HepG2 (cell line): ENCODE results near the gene ANKRD2. TPM values are rescaled to one million over a fixed set of nuclear protein-coding genes. Genes with fewer than 3 reads are reported as not detected.

Source experiments
- ARID3A ChIP-seq: IDR thresholded peaks from 2 replicates; pipeline ENCODE4 v1.6.1; 2012; ENCODE audit warnings: low read depth, low read length, improper control_type of control experiment
- ATF2 ChIP-seq: sonication (generic); formaldehyde crosslinking; IDR thresholded peaks from 2 replicates; pipeline ENCODE4 v1.4.0; 2020; ENCODE audit warnings: missing genetic modification reagents
- BCL6 ChIP-seq: IDR thresholded peaks from 2 replicates; pipeline ENCODE4 v1.6.1; 2016; ENCODE audit warnings: missing genetic modification reagents, missing compliant biosample characterization
- FOXA1 ChIP-seq, 2 experiments: fragments of 450-650 bp in 1 of 2; sonication (generic) in 1 of 2; formaldehyde crosslinking in 1 of 2; IDR thresholded peaks; 2 replicates each; pipeline versions ENCODE4 v1.4.0 to v1.6.1; 2016 to 2020; ENCODE audit warnings: missing genetic modification reagents in 1 of 2
- FOXA3 ChIP-seq: IDR thresholded peaks from 2 replicates; pipeline ENCODE4 v1.6.1; 2016; ENCODE audit warnings: missing genetic modification reagents, missing compliant biosample characterization
- GATAD2A ChIP-seq: IDR thresholded peaks from 2 replicates; pipeline ENCODE4 v1.6.1; 2016
- GFI1 ChIP-seq: sonication (generic); formaldehyde crosslinking; IDR thresholded peaks from 2 replicates; pipeline ENCODE4 v1.5.0; 2020; ENCODE audit warnings: missing genetic modification reagents, mild to moderate bottlenecking, borderline replicate concordance
- HMG20A ChIP-seq: IDR thresholded peaks from 2 replicates; pipeline ENCODE4 v1.6.1; 2016; ENCODE audit warnings: borderline replicate concordance
- HNF4A ChIP-seq: sonication (generic); formaldehyde crosslinking; IDR thresholded peaks from 2 replicates; pipeline ENCODE4 v1.4.0; 2020; ENCODE audit warnings: missing genetic modification reagents
- MATR3 ChIP-seq: sonication (generic); formaldehyde crosslinking; IDR thresholded peaks from 2 replicates; pipeline ENCODE4 v1.4.0; 2020; ENCODE audit warnings: missing genetic modification reagents
- MIXL1 ChIP-seq: IDR thresholded peaks from 2 replicates; pipeline ENCODE4 v1.6.1; 2016
- MTA1 ChIP-seq: sonication (generic); formaldehyde crosslinking; IDR thresholded peaks from 2 replicates; pipeline ENCODE4 v1.4.0; 2020; ENCODE audit warnings: missing genetic modification reagents, mild to moderate bottlenecking, borderline replicate concordance
- NCOA2 ChIP-seq: sonication (generic); formaldehyde crosslinking; IDR thresholded peaks from 2 replicates; pipeline ENCODE4 v1.8.0; 2022; ENCODE audit warnings: inconsistent platforms
- NKX3-1 ChIP-seq: sonication (generic); formaldehyde crosslinking; IDR thresholded peaks from 2 replicates; pipeline ENCODE4 v1.5.0; 2020; ENCODE audit warnings: missing genetic modification reagents
- RCOR2 ChIP-seq: IDR thresholded peaks from 2 replicates; pipeline ENCODE4 v1.6.1; 2016; ENCODE audit warnings: missing biosample characterization, missing genetic modification reagents
- RXRB ChIP-seq: IDR thresholded peaks from 2 replicates; pipeline ENCODE4 v1.6.1; 2016; ENCODE audit warnings: borderline replicate concordance, missing genetic modification reagents, missing compliant biosample characterization
- SAP130 ChIP-seq: IDR thresholded peaks from 2 replicates; pipeline ENCODE4 v1.6.1; 2016; ENCODE audit warnings: low read depth
- ZMYM3 ChIP-seq: sonication (generic); formaldehyde crosslinking; IDR thresholded peaks from 2 replicates; pipeline ENCODE4 v1.5.1; 2020; ENCODE audit warnings: mild to moderate bottlenecking, missing genetic modification reagents
- ZNF24 ChIP-seq: fragments of 450-650 bp; IDR thresholded peaks from 2 replicates; pipeline ENCODE4 v1.6.1; 2017; ENCODE audit warnings: antibody characterized with exemption, mild to moderate bottlenecking
- ZNF44 ChIP-seq: sonication (generic); formaldehyde crosslinking; IDR thresholded peaks from 2 replicates; pipeline ENCODE4 v1.5.1; 2020; ENCODE audit warnings: mild to moderate bottlenecking, missing genetic modification reagents
- ZNF484 ChIP-seq: sonication (generic); formaldehyde crosslinking; IDR thresholded peaks from 2 replicates; pipeline ENCODE4 v1.5.1; 2020; ENCODE audit warnings: mild to moderate bottlenecking, low read depth, missing genetic modification reagents, borderline replicate concordance
- polyA plus RNA-seq, 8 experiments: library from polyadenylated mRNA; depleted of rRNA in 3 of 8; stranded (reverse) in 7 of 8; unstranded in 1 of 8; fragments of >200 nt; fragmentation: Illumina TruSeq in 4 of 8; extraction: Trizol in 4 of 8; gene quantifications; 2 replicates each; pipeline versions ENCODE4 v1.2.1 to v1.2.3, GENCODE V29; 2011 to 2016; ENCODE audit warnings: low read depth in 4 of 8, missing spikeins in 1 of 8, mixed read lengths in 1 of 8; ENCODE audit not compliant: insufficient read depth in 1 of 8
- total RNA-seq, 5 experiments: library from RNA; depleted of rRNA; stranded (reverse); fragments of >200 nt; fragmentation: Illumina TruSeq; extraction: Trizol; gene quantifications; 2 replicates each; pipeline ENCODE4 v1.2.3, GENCODE V29; 2016; ENCODE audit warnings: low read depth in 1 of 5
- TF ChIP-seq, protein P1 (sequence below): sonication (generic); formaldehyde crosslinking; IDR thresholded peaks from 2 replicates; pipeline ENCODE4 v1.4.0; 2020; ENCODE audit warnings: missing genetic modification reagents
- TF ChIP-seq, protein P2 (sequence below): IDR thresholded peaks from 2 replicates; pipeline ENCODE4 v1.4.0; 2020; ENCODE audit warnings: mild to moderate bottlenecking, missing genetic modification reagents

The ANKRD2 gene
- total and polyA plus RNA-seq, 2 of the 13 experiments (the other 11 are each of a cell fraction or from before 2014, with no cell fraction given) = not detected

DNA sequence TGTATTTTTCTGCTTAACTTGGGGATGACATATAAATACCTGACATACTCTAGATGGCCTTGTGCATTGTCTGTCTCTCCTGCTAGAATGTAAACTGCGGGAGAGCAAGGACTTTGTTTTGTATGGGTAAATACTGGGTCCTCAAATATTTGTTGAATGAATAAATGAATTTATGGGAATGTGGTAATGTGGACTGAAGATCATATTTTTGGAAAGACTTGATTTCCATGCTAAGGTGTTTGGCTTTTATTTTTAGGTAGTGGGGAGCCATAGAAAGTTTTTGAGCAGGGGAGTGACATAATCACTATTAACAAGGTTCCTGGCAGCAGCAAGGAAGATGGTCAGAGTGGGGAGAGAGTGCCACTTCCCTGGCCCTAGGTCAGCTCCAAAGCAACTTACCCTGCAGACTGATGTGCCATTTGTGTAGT, 46.9 kb upstream of the ANKRD2 start (continued):
- TF ChIP-seq ATF2 (CRISPR knock-in tag) (peak; percentile 40; the same call in 1 of the 2 replicates), NCOA2 (CRISPR knock-in tag) (peak; percentile 44; the same call in 1 of the 2 replicates), ARID3A (peak; percentile 82), BCL6 (0 out of 2 replicates have a peak, but pooled peaks have one; percentile 27), RXRB (CRISPR knock-in tag) (0 out of 2 replicates have a peak, but pooled peaks have one; percentile 31), HNF4A (peak; percentile 49), ZNF24 (peak; percentile 71), FOXA3 (peak; percentile 64), NKX3-1 (CRISPR knock-in tag) (no peak), GATAD2A (CRISPR knock-in tag) (peak; percentile 58; the same call in 1 of the 2 replicates), MTA1 (CRISPR knock-in tag) (no peak), SAP130 (CRISPR knock-in tag) (peak; percentile 47), MIXL1 (CRISPR knock-in tag) (0 out of 2 replicates have a peak, but pooled peaks have one; percentile 20), GFI1 (CRISPR knock-in tag) (peak; percentile 34; the same call in 1 of the 2 replicates), RCOR2 (CRISPR knock-in tag) (0 out of 2 replicates have a peak, but pooled peaks have one; percentile 52), ZNF44 (CRISPR knock-in tag) (no peak), HMG20A (CRISPR knock-in tag) (peak; percentile 43; the same call in 1 of the 2 replicates), FOXA1 (IDR thresholded peaks at IDR 0.05) (peak; percentile 67; the same call in 1 of the 2 replicates), FOXA1 (CRISPR knock-in tag; IDR thresholded peaks at IDR 0.05) (peak; percentile 67), ZNF484 (CRISPR knock-in tag) (no peak), ZMYM3 (CRISPR knock-in tag) (peak; percentile 77; the same call in 1 of the 2 replicates), MATR3 (CRISPR knock-in tag) (no peak)
- TF ChIP-seq, protein P1, sequence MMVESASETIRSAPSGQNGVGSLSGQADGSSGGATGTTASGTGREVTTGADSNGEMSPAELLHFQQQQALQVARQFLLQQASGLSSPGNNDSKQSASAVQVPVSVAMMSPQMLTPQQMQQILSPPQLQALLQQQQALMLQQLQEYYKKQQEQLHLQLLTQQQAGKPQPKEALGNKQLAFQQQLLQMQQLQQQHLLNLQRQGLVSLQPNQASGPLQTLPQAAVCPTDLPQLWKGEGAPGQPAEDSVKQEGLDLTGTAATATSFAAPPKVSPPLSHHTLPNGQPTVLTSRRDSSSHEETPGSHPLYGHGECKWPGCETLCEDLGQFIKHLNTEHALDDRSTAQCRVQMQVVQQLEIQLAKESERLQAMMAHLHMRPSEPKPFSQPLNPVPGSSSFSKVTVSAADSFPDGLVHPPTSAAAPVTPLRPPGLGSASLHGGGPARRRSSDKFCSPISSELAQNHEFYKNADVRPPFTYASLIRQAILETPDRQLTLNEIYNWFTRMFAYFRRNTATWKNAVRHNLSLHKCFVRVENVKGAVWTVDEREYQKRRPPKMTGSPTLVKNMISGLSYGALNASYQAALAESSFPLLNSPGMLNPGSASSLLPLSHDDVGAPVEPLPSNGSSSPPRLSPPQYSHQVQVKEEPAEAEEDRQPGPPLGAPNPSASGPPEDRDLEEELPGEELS (CRISPR knock-in tag) = 0 out of 2 replicates have a peak, but pooled peaks have one; percentile 31
- TF ChIP-seq, protein P2, sequence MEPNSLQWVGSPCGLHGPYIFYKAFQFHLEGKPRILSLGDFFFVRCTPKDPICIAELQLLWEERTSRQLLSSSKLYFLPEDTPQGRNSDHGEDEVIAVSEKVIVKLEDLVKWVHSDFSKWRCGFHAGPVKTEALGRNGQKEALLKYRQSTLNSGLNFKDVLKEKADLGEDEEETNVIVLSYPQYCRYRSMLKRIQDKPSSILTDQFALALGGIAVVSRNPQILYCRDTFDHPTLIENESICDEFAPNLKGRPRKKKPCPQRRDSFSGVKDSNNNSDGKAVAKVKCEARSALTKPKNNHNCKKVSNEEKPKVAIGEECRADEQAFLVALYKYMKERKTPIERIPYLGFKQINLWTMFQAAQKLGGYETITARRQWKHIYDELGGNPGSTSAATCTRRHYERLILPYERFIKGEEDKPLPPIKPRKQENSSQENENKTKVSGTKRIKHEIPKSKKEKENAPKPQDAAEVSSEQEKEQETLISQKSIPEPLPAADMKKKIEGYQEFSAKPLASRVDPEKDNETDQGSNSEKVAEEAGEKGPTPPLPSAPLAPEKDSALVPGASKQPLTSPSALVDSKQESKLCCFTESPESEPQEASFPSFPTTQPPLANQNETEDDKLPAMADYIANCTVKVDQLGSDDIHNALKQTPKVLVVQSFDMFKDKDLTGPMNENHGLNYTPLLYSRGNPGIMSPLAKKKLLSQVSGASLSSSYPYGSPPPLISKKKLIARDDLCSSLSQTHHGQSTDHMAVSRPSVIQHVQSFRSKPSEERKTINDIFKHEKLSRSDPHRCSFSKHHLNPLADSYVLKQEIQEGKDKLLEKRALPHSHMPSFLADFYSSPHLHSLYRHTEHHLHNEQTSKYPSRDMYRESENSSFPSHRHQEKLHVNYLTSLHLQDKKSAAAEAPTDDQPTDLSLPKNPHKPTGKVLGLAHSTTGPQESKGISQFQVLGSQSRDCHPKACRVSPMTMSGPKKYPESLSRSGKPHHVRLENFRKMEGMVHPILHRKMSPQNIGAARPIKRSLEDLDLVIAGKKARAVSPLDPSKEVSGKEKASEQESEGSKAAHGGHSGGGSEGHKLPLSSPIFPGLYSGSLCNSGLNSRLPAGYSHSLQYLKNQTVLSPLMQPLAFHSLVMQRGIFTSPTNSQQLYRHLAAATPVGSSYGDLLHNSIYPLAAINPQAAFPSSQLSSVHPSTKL (CRISPR knock-in tag) = peak; percentile 70
